H9 (cell line): Measurements from ENCODE around the gene KRTAP10-11. TPM values are rescaled to one million over a fixed set of nuclear protein-coding genes. Genes with fewer than 3 reads are reported as not detected.

ENCODE experiments used
- DNase-seq: peaks from one replicate; pipeline ENCODE4 v3.0.0-alpha.2; 2017
- H2AFZ ChIP-seq: one replicate; pipeline ENCODE4 v1.6.1; 2013; ENCODE audit warnings: mild to moderate bottlenecking, low read length, control low read depth, moderate library complexity
- H2AK5ac ChIP-seq: 2 replicates; pipeline ENCODE4 v1.6.1; 2013; ENCODE audit warnings: low read length, control low read depth, mixed read lengths; ENCODE audit not compliant: insufficient read length
- H2BK120ac ChIP-seq: one replicate; pipeline ENCODE4 v1.6.1; 2013; ENCODE audit warnings: low read depth, mild to moderate bottlenecking, low read length, control low read depth, inconsistent platforms; ENCODE audit not compliant: poor library complexity, severe bottlenecking
- H2BK12ac ChIP-seq: 2 replicates; pipeline ENCODE4 v1.6.1; 2013; ENCODE audit warnings: low read length, control low read depth, mixed read lengths, low read depth; ENCODE audit not compliant: insufficient read length
- H2BK15ac ChIP-seq: 2 replicates; pipeline ENCODE4 v1.6.1; 2013; ENCODE audit warnings: low read depth, low read length, control low read depth
- H2BK20ac ChIP-seq: one replicate; pipeline ENCODE4 v1.6.1; 2013; ENCODE audit warnings: low read depth, mild to moderate bottlenecking, low read length, control low read depth, inconsistent platforms; ENCODE audit not compliant: poor library complexity, severe bottlenecking
- H2BK5ac ChIP-seq: 2 replicates; pipeline ENCODE4 v1.6.1; 2013; ENCODE audit warnings: low read length, control low read depth, mixed read lengths; ENCODE audit not compliant: insufficient read length
- H3K14ac ChIP-seq: 2 replicates; pipeline ENCODE4 v1.6.1; 2013; ENCODE audit warnings: low read length, control low read depth; ENCODE audit not compliant: insufficient read depth
- H3K18ac ChIP-seq: 2 replicates; pipeline ENCODE4 v1.6.1; 2013; ENCODE audit warnings: low read depth, mild to moderate bottlenecking, mixed read lengths, low read length, control low read depth; ENCODE audit not compliant: insufficient read length
- H3K23ac ChIP-seq: 2 replicates; pipeline ENCODE4 v1.6.1; 2013; ENCODE audit warnings: low read length, control low read depth, mixed read lengths, low read depth; ENCODE audit not compliant: insufficient read length
- H3K23me2 ChIP-seq: 2 replicates; pipeline ENCODE4 v1.6.1; 2013; ENCODE audit warnings: low read depth, mild to moderate bottlenecking, mixed read lengths, low read length, control low read depth; ENCODE audit not compliant: insufficient read length, poor library complexity, severe bottlenecking
- H3K27ac ChIP-seq: 2 replicates; pipeline ENCODE4 v1.5.1; 2013; ENCODE audit warnings: low read length, control low read depth, mixed read lengths, low read depth; ENCODE audit not compliant: insufficient read length
- H3K27me3 ChIP-seq: 2 replicates; pipeline ENCODE4 v1.6.1; 2013; ENCODE audit warnings: low read length, control low read depth, inconsistent platforms; ENCODE audit not compliant: insufficient read depth
- H3K4ac ChIP-seq: 2 replicates; pipeline ENCODE4 v1.6.1; 2013; ENCODE audit warnings: low read depth, mild to moderate bottlenecking, control low read depth, inconsistent platforms, low read length, moderate library complexity
- H3K4me1 ChIP-seq: 2 replicates; pipeline ENCODE4 v1.6.1; 2013; ENCODE audit warnings: low read length, control low read depth, inconsistent platforms; ENCODE audit not compliant: insufficient read depth
- H3K4me2 ChIP-seq: 2 replicates; pipeline ENCODE4 v1.6.1; 2013; ENCODE audit warnings: low read length, control low read depth, mixed read lengths; ENCODE audit not compliant: insufficient read length, insufficient read depth
- H3K56ac ChIP-seq: 2 replicates; pipeline ENCODE4 v1.6.1; 2013; ENCODE audit warnings: low read depth, mild to moderate bottlenecking, mixed read lengths, low read length, control low read depth; ENCODE audit not compliant: insufficient read length
- H3K79me1 ChIP-seq: 2 replicates; pipeline ENCODE4 v1.6.1; 2013; ENCODE audit warnings: low read depth, mild to moderate bottlenecking, moderate library complexity, low read length, control low read depth, inconsistent platforms; ENCODE audit not compliant: insufficient read depth, poor library complexity, severe bottlenecking
- H3K79me2 ChIP-seq: 2 replicates; pipeline ENCODE4 v1.6.1; 2013; ENCODE audit warnings: low read length, control low read depth, inconsistent platforms; ENCODE audit not compliant: insufficient read depth
- H3K9ac ChIP-seq: 2 replicates; pipeline ENCODE4 v1.6.1; 2013; ENCODE audit warnings: low read length, control low read depth, mixed read lengths; ENCODE audit not compliant: insufficient read length; ENCODE audit errors: extremely low read depth
- H3K9me3 ChIP-seq: one replicate; pipeline ENCODE4 v1.6.1; 2013; ENCODE audit warnings: low read depth, low read length, inconsistent platforms; ENCODE audit not compliant: control insufficient read depth
- H3T11ph ChIP-seq: one replicate; pipeline ENCODE4 v1.6.1; 2013; ENCODE audit warnings: mild to moderate bottlenecking, low read length, control low read depth, inconsistent platforms
- H4K20me1 ChIP-seq: one replicate; pipeline ENCODE4 v1.6.1; 2013; ENCODE audit not compliant: control insufficient read depth, insufficient read length, insufficient read depth
- H4K5ac ChIP-seq: 2 replicates; pipeline ENCODE4 v1.6.1; 2013; ENCODE audit warnings: low read depth, mild to moderate bottlenecking, mixed read lengths, low read length, control low read depth; ENCODE audit not compliant: insufficient read length
- H4K8ac ChIP-seq: replicated peaks from 2 replicates; pipeline ENCODE4 v1.6.1; 2013; ENCODE audit warnings: low read length, control low read depth, mixed read lengths, low read depth; ENCODE audit not compliant: insufficient read length
- H4K91ac ChIP-seq: 2 replicates; pipeline ENCODE4 v1.6.1; 2013; ENCODE audit warnings: low read depth, mild to moderate bottlenecking, moderate library complexity, mixed read lengths, low read length, control low read depth; ENCODE audit not compliant: insufficient read length
- H3K27ac Mint-ChIP-seq, 3 experiments: 2 replicates in 2 of 3; 3 replicates in 1 of 3; pipeline ENCODE4 v1.8.0; 2020 to 2021; ENCODE audit warnings: mixed read lengths in 3 of 3, mild to moderate bottlenecking in 1 of 3, moderate library complexity in 1 of 3
- H3K27me3 Mint-ChIP-seq: 2 replicates; pipeline ENCODE4 v1.8.0; 2021; ENCODE audit warnings: low read depth, mild to moderate bottlenecking, moderate library complexity, mixed read lengths
- H3K36me3 Mint-ChIP-seq, 3 experiments: 2 replicates in 2 of 3; 3 replicates in 1 of 3; pipeline ENCODE4 v1.8.0; 2020 to 2021; ENCODE audit warnings: low read depth in 3 of 3, mixed read lengths in 3 of 3; ENCODE audit not compliant: insufficient read depth in 1 of 3
- H3K4me1 Mint-ChIP-seq, 2 experiments: 2 replicates each; pipeline ENCODE4 v1.8.0; 2020; ENCODE audit warnings: mixed read lengths in 2 of 2
- H3K4me3 Mint-ChIP-seq, 2 experiments: 2 replicates in 1 of 2; 3 replicates in 1 of 2; pipeline ENCODE4 v1.8.0; 2020 to 2021; ENCODE audit warnings: mild to moderate bottlenecking in 2 of 2, mixed read lengths in 2 of 2, moderate library complexity in 1 of 2
- H3K9me3 Mint-ChIP-seq, 2 experiments: 2 replicates in 1 of 2; 3 replicates in 1 of 2; pipeline ENCODE4 v1.8.0; 2020; ENCODE audit warnings: mild to moderate bottlenecking in 2 of 2, mixed read lengths in 2 of 2, moderate library complexity in 1 of 2
- CTCF ChIP-seq: fragments of 200-600 bp; sonication (generic); conservative IDR thresholded peaks from 3 replicates; pipeline ENCODE4 v1.8.0; 2021; ENCODE audit warnings: antibody characterized with exemption, mild to moderate bottlenecking
- WGBS: extraction: QIAGEN DNeasy Blood & Tissue Kit; methylation state at CpG from one replicate; pipeline ENCODE4 v1.1.7; 2013; ENCODE audit warnings: missing lambda C conversion rate, low lambda C conversion rate, mixed read lengths; ENCODE audit not compliant: insufficient read length; ENCODE audit errors: extremely low coverage; 5-methylcytosine and 5-hydroxymethylcytosine counted together
- total RNA-seq: library from RNA; stranded (reverse); gene quantifications from 2 replicates; pipeline ENCODE4 v1.2.1, GENCODE V29; 2021

KRTAP10-11 gene
- total RNA-seq, 1 experiment from 2014 or later = not detected

GRCh38 chr21:44656868-44657267 is 10.7 kb downstream of the KRTAP10-11 start:
- no peak overlapping the region for H3K27ac Mint-ChIP-seq
- Histone ChIP-seq H4K91ac (no peak overlapping the region), H2BK20ac (no peak overlapping the region), H4K8ac (no peak overlapping the region), H3K4ac (no peak overlapping the region), H3K23ac (no peak overlapping the region), H3K18ac (no peak overlapping the region), H3K14ac (no peak overlapping the region), H3K4me1 (no peaks in the 10 kb centered on the region), H2AFZ (no peak overlapping the region), H3T11ph (no peak overlapping the region), H2AK5ac (no peak overlapping the region), H3K27me3 (no peaks in the 10 kb centered on the region), H3K9me3 (no peaks in the 10 kb centered on the region), H3K4me2 (no peak overlapping the region), H2BK12ac (no peak overlapping the region), H4K5ac (no peak overlapping the region), H2BK5ac (no peak overlapping the region), H3K79me1 (no peaks in the 10 kb centered on the region), H2BK120ac (no peak overlapping the region), H3K56ac (no peak overlapping the region), H2BK15ac (no peak overlapping the region), H4K20me1 (no peaks in the 10 kb centered on the region), H3K79me2 (no peaks in the 10 kb centered on the region), H3K27ac (no peak overlapping the region), H3K9ac (no peak overlapping the region), H3K23me2 (no peaks in the 10 kb centered on the region)
- no CpG with 5 or more reads among the region's 1 CpG for WGBS
- peaks cover 2 to 15% (median 8%) of the 10 kb centered on the region in 3 experiments; a peak in 6 of 7 replicates for H3K36me3 Mint-ChIP-seq
- H3K9me3 Mint-ChIP-seq = peaks cover 14 to 15% of the 10 kb centered on the region in 2 experiments; a peak in 4 of 5 replicates
- no peak for TF ChIP-seq CTCF
- peaks cover 31 to 41% of the 10 kb centered on the region in 2 experiments for H3K4me1 Mint-ChIP-seq
- no peak overlapping the region; a peak in 1 of 5 replicates for H3K4me3 Mint-ChIP-seq
- H3K27me3 Mint-ChIP-seq = peaks cover 22% of the 10 kb centered on the region
- DNase-seq = no peak
